DND-41 (cell line): ENCODE data around the gene ANKRD11.

Experiments
- ATAC-seq: fragments of 200-7000 bp; cut with Tn5 transposase; 3 replicates; pipeline ENCODE4 v1.9.1; 2021; ENCODE audit warnings: low read depth; ENCODE audit not compliant: insufficient read depth
- DNase-seq: peaks from one replicate; pipeline ENCODE4 v3.0.0-alpha.2; 2020
- H2AFZ ChIP-seq: 2 replicates; pipeline ENCODE4 v1.6.0; 2012; ENCODE audit warnings: low read depth, low read length
- H3K27ac ChIP-seq: 2 replicates; pipeline ENCODE4 v1.5.1; 2012; ENCODE audit warnings: low read length, inconsistent platforms
- H3K27me3 ChIP-seq: fragments of 200-600 bp; sonication (generic); 2 replicates; pipeline ENCODE4 v1.6.0; 2012; ENCODE audit warnings: low read length, mild to moderate bottlenecking, inconsistent platforms; ENCODE audit not compliant: insufficient read depth, poor library complexity
- H3K36me3 ChIP-seq: 2 replicates; pipeline ENCODE4 v1.5.1; 2012; ENCODE audit warnings: low read length, inconsistent platforms; ENCODE audit not compliant: insufficient read depth
- H3K4me1 ChIP-seq: 2 replicates; pipeline ENCODE4 v1.5.1; 2012; ENCODE audit warnings: mild to moderate bottlenecking, low read length; ENCODE audit not compliant: insufficient read depth
- H3K4me2 ChIP-seq: 2 replicates; pipeline ENCODE4 v1.6.0; 2012; ENCODE audit warnings: mild to moderate bottlenecking, moderate library complexity, low read length, inconsistent platforms; ENCODE audit not compliant: insufficient read depth
- H3K4me3 ChIP-seq, 2 experiments: fragments of 200-600 bp in 1 of 2; shearing (Covaris generic) in 1 of 2; 2 replicates each; pipeline ENCODE4 v1.5.1; 2012 to 2016; ENCODE audit warnings: inconsistent platforms in 2 of 2, low read length in 2 of 2, mild to moderate bottlenecking in 2 of 2, low read depth in 1 of 2, moderate library complexity in 1 of 2
- H3K79me2 ChIP-seq: 2 replicates; pipeline ENCODE4 v1.6.0; 2012; ENCODE audit warnings: low read length, inconsistent platforms; ENCODE audit not compliant: insufficient read depth
- H3K9ac ChIP-seq: 2 replicates; pipeline ENCODE4 v1.6.0; 2012; ENCODE audit warnings: low read depth, mild to moderate bottlenecking, inconsistent platforms, low read length, moderate library complexity
- H3K9me3 ChIP-seq: 2 replicates; pipeline ENCODE4 v1.5.1; 2012; ENCODE audit warnings: low read length, moderate library complexity, mild to moderate bottlenecking, inconsistent platforms; ENCODE audit not compliant: insufficient read depth, severe bottlenecking
- H4K20me1 ChIP-seq: 2 replicates; pipeline ENCODE4 v1.6.0; 2012; ENCODE audit warnings: low read length; ENCODE audit not compliant: insufficient read depth
- CTCF ChIP-seq: IDR thresholded peaks from 2 replicates; pipeline ENCODE4 v1.5.1; 2012; ENCODE audit warnings: borderline replicate concordance, low read length, moderate library complexity, mild to moderate bottlenecking; ENCODE audit not compliant: poor library complexity, severe bottlenecking; ENCODE audit errors: extremely low read depth
- EZH2 ChIP-seq: IDR thresholded peaks from 3 replicates; pipeline ENCODE4 v1.6.1; 2012; ENCODE audit warnings: borderline replicate concordance, low read depth, mild to moderate bottlenecking, moderate library complexity, low read length, inconsistent platforms; ENCODE audit not compliant: severe bottlenecking

ANKRD11 gene

GRCh38 chr16:89491238-89491869, 993 bp upstream of the ANKRD11 start:
- H3K4me1 ChIP-seq: peaks cover 40% of the 10 kb centered on the region
- peak overlapping the region; percentile 94 for H3K4me2 ChIP-seq
- H3K27me3 ChIP-seq: no peaks in the 10 kb centered on the region
- peaks cover 41% of the 10 kb centered on the region for H4K20me1 ChIP-seq
- DNase-seq (peak; percentile 32), ATAC-seq (no peak)
- no peaks in the 10 kb centered on the region for H3K9me3 ChIP-seq
- H3K36me3 ChIP-seq: peaks cover 11% of the 10 kb centered on the region
- H3K4me3 ChIP-seq: peak overlapping the region; percentile 84 to 98
- no peak for TF ChIP-seq EZH2
- TF ChIP-seq CTCF: peak; percentile 30
- peak overlapping the region; percentile 90 for H2AFZ ChIP-seq
- H3K79me2 ChIP-seq: peaks cover 79% of the 10 kb centered on the region
- H3K9ac ChIP-seq: peak overlapping the region; percentile 86
- H3K27ac ChIP-seq: peak overlapping the region; percentile 86

- ATAC-seq (no peak), DNase-seq (no peak)
- TF ChIP-seq CTCF: no peak
- TF ChIP-seq EZH2: no peak
- H4K20me1 ChIP-seq: peaks cover 54% of the 10 kb centered on the region
- H3K4me1 ChIP-seq: peaks cover 54% of the 10 kb centered on the region
- H3K9ac ChIP-seq: peak overlapping the region; percentile 76
- H3K27me3 ChIP-seq: no peaks in the 10 kb centered on the region
- peaks cover 86% of the 10 kb centered on the region for H3K79me2 ChIP-seq
- H3K9me3 ChIP-seq: no peaks in the 10 kb centered on the region
- peak overlapping the region; percentile 79; the same call in 1 of the 2 replicates for H3K27ac ChIP-seq
- peak overlapping the region; percentile 59 to 63; a peak in 3 of 4 replicates for H3K4me3 ChIP-seq
- H3K36me3 ChIP-seq: peaks cover 11% of the 10 kb centered on the region
- H3K4me2 ChIP-seq: no peak overlapping the region
- 0 out of 2 replicates have a peak overlapping the region, but pooled peaks have one; percentile 22 for H2AFZ ChIP-seq
Observed at GRCh38 chr16:89489898-89490438, 393 bp downstream of the ANKRD11 start.

- peak; percentile 91 for DNase-seq
- H2AFZ ChIP-seq: no peak overlapping the region
- peak overlapping the region; percentile 84 for H3K4me2 ChIP-seq
- peaks cover 87% of the 10 kb centered on the region for H3K79me2 ChIP-seq
- peaks cover 61% of the 10 kb centered on the region for H3K4me1 ChIP-seq
- ATAC-seq: peak; percentile 60
- H3K27ac ChIP-seq: peak overlapping the region; percentile 80
- peaks cover 56% of the 10 kb centered on the region for H4K20me1 ChIP-seq
- H3K27me3 ChIP-seq: no peaks in the 10 kb centered on the region
- H3K4me3 ChIP-seq: peak overlapping the region; percentile 59 to 63; a peak in 3 of 4 replicates
- H3K9ac ChIP-seq: peak overlapping the region; percentile 76
- TF ChIP-seq EZH2 (no peak), CTCF (peak; percentile 27)
- peaks cover 11% of the 10 kb centered on the region for H3K36me3 ChIP-seq
- H3K9me3 ChIP-seq: no peaks in the 10 kb centered on the region
Observed at GRCh38 chr16:89489040-89489897, 1.1 kb downstream of the ANKRD11 start.
